Gastrocnemius medialis (tissue), 4 donors: ENCODE measurements around the gene ESRRG. TPM values are rescaled to one million over a fixed set of nuclear protein-coding genes. Genes with fewer than 3 reads are reported as not detected.
A peak's percentile ranks its signal among the peaks of the same experiment; 100 is the strongest.
"Not testable (repeated sequence)": the region's sequence is repeated elsewhere in the genome, so short reads cannot be mapped to it uniquely, and the experiment has no call there.

ENCODE experiments used
- ATAC-seq, 2 donors: fragments of 150-250 bp; one replicate each; pipeline ENCODE4 v1.9.1; 2016
- DNase-seq, 2 donors: peaks; one replicate each; pipeline ENCODE4 v3.0.0-alpha.2; 2019
- H3K27ac ChIP-seq, 4 donors: fragments of 200-600 bp; sonication (generic); 1 replicate in 1 of 4; 2 replicates in 3 of 4; pipeline ENCODE4 v1.5.1; 2016 to 2018; ENCODE audit warnings: mild to moderate bottlenecking in 2 of 4, moderate library complexity in 1 of 4
- H3K27me3 ChIP-seq, 3 donors: fragments of 200-600 bp; sonication (generic) in 2 of 3; 1 replicate in 1 of 3; 2 replicates in 2 of 3; pipeline versions ENCODE4 v1.5.1 to v1.6.0; 2016 to 2019; ENCODE audit warnings: mild to moderate bottlenecking in 1 of 3, moderate library complexity in 1 of 3
- H3K36me3 ChIP-seq, 2 donors: fragments of 200-600 bp; sonication (generic) in 1 of 2; one replicate each; pipeline ENCODE4 v1.5.1; 2017 to 2018
- H3K4me1 ChIP-seq, 2 donors: fragments of 200-600 bp; sonication (generic) in 1 of 2; one replicate each; pipeline ENCODE4 v1.5.1; 2016 to 2017; ENCODE audit warnings: mild to moderate bottlenecking in 2 of 2
- H3K4me3 ChIP-seq, 4 donors: fragments of 200-600 bp; sonication (generic) in 3 of 4; 1 replicate in 1 of 4; 2 replicates in 3 of 4; pipeline ENCODE4 v1.5.1; 2016 to 2019; ENCODE audit warnings: mild to moderate bottlenecking in 2 of 4
- H3K9me3 ChIP-seq, 3 donors: fragments of 200-600 bp; sonication (generic) in 2 of 3; 1 replicate in 1 of 3; 2 replicates in 2 of 3; pipeline ENCODE4 v1.5.1; 2016 to 2019
- POLR2A ChIP-seq, 2 donors: fragments of 450-650 bp; IDR thresholded peaks; one replicate each; pipeline ENCODE4 v1.6.1; 2017; ENCODE audit warnings: antibody characterized with exemption in 2 of 2, mild to moderate bottlenecking in 2 of 2, moderate library complexity in 2 of 2
- in situ Hi-C, 4 donors: fragments of 200-750 bp; cut with MboI; loops; one replicate each; pipeline versions ENCODE4 v1.15.0 to v1.8.0; 2017; ENCODE audit warnings: low sequenced_read_pairs in 4 of 4
- intact Hi-C: fragments of 100-400 bp; cut with DNase I; formaldehyde crosslinking; loops from one replicate; pipeline ENCODE4 v1.15.1; 2023; ENCODE audit warnings: low total_unique reads
- total RNA-seq, 4 donors: library from RNA; depleted of rRNA; stranded (reverse); fragments of >200 nt; gene quantifications; one replicate each; pipeline versions ENCODE4 v1.1.0 to v1.2.3, GENCODE V29; 2016
- TF ChIP-seq, protein P1 (sequence below), 5 experiments: fragments of 450-650 bp in 3 of 5; fragments of 200-600 bp in 2 of 5; sonication (generic) in 2 of 5; IDR thresholded peaks in 4 of 5; conservative IDR thresholded peaks in 1 of 5; 1 replicate in 4 of 5; 2 replicates in 1 of 5; pipeline ENCODE4 v1.5.1; 2016 to 2019; ENCODE audit warnings: antibody characterized with exemption in 5 of 5, mild to moderate bottlenecking in 3 of 5, moderate library complexity in 3 of 5

The ESRRG gene
- total RNA-seq, 4 donors from 2014 or later, result 1.8 to 18.7 (median 2.4) TPM

DNA sequence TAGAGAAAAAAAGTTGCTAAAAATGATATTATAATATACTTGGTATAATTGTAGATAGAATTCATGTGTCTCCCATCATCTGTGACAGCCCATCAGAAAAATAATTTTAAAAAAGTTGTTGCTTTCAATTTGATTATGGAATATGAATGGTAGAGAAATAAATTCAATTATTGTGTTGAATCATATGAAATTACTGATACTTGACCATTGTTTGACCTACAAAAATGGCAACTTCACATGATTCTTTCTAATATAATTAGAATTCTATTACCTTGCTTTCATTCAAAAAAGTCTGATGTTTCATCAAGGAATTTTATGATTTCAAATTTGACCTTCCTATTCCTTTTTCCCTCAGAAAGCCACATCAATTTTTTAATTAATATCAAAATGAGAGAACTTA, 11.5 kb downstream of the ESRRG start:
- intact Hi-C loops, result no loop called here
- H3K27me3 ChIP-seq, result no peaks in the 10 kb centered on the region
- in situ Hi-C loops, result no loop called here
- peaks cover 0 to 4% of the 10 kb centered on the region in 2 donors for H3K4me1 ChIP-seq
- no peak for TF ChIP-seq POLR2A (IDR thresholded peaks at IDR 0.05)
- TF ChIP-seq, protein P1, sequence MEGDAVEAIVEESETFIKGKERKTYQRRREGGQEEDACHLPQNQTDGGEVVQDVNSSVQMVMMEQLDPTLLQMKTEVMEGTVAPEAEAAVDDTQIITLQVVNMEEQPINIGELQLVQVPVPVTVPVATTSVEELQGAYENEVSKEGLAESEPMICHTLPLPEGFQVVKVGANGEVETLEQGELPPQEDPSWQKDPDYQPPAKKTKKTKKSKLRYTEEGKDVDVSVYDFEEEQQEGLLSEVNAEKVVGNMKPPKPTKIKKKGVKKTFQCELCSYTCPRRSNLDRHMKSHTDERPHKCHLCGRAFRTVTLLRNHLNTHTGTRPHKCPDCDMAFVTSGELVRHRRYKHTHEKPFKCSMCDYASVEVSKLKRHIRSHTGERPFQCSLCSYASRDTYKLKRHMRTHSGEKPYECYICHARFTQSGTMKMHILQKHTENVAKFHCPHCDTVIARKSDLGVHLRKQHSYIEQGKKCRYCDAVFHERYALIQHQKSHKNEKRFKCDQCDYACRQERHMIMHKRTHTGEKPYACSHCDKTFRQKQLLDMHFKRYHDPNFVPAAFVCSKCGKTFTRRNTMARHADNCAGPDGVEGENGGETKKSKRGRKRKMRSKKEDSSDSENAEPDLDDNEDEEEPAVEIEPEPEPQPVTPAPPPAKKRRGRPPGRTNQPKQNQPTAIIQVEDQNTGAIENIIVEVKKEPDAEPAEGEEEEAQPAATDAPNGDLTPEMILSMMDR (IDR thresholded peaks at IDR 0.05 in 4 of 5, conservative IDR thresholded peaks at IDR 0.05 in 1 of 5), result no peak
- H3K4me3 ChIP-seq, result no peak overlapping the region
- no peak for ATAC-seq
- DNase-seq, result no peak
- no peaks in the 10 kb centered on the region for H3K36me3 ChIP-seq
- H3K9me3 ChIP-seq, result no peaks in the 10 kb centered on the region
- no peak overlapping the region for H3K27ac ChIP-seq

DNA sequence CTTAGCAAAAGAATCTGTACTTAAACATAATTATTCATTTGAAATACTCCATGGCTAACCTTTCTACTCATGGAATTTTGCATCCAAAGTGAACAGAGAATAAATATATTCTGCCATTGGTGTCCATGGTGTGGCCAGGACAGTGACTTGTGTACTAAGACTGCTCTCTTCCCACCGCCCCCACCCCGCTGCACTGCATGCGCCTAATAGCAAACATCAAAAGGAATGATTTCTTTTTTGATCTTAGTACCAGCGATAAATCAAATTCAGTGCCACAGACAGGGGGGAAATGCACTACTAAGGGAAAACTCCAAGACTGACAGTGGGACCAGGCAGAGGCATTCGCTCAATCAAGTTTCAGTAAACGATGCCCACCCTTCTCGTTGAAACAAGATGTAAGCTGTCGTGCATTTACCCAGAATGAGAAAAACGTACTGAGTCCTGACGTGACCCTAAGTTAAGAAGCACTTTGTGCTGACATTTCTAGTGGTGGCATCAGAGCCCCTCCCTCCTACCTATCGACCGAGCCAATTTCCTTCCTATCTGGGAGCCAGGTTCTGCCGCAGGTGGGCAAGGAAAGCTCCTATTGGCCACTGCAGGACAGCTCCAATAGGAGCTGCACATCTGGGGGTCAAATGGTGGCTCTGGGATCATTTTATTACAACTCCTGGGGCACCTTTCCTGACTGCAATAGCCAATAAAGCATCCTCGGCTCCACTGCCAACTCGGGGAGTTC, 12.5 kb downstream of the ESRRG start:
- no peak for TF ChIP-seq POLR2A (IDR thresholded peaks at IDR 0.05)
- TF ChIP-seq, protein P1 (IDR thresholded peaks at IDR 0.05 in 4 of 5, conservative IDR thresholded peaks at IDR 0.05 in 1 of 5), result no peak
- no peak overlapping the region for H3K4me3 ChIP-seq
- no peak for DNase-seq
- in situ Hi-C loops, result no loop called here
- intact Hi-C loops, result no loop called here
- ATAC-seq, result no peak
- H3K4me1 ChIP-seq, result peaks cover 0 to 4% of the 10 kb centered on the region in 2 donors
- no peaks in the 10 kb centered on the region for H3K27me3 ChIP-seq
- no peaks in the 10 kb centered on the region for H3K9me3 ChIP-seq
- no peaks in the 10 kb centered on the region for H3K36me3 ChIP-seq
- no peak overlapping the region for H3K27ac ChIP-seq

DNA sequence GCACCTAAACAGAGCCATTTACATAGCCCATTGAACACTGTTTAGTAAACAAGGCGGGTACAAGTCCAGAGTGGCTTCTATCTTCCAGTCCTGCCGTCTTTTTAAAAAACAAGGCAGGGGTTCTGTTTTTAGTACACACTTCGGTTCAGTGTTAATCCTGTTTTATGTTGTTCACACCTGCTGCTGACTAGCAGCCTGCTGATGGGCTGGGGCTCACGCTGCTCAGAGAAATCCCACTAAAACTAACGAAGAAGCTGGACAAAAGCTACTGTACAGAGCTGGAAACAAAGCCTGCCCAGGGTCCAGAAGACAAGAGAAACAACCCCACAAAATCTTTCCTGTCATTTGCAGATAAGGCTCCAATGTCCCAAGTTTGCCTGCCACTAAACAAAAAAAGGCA, 13.2 kb downstream of the ESRRG start:
- no peak for TF ChIP-seq POLR2A (IDR thresholded peaks at IDR 0.05)
- TF ChIP-seq, protein P1 (IDR thresholded peaks at IDR 0.05 in 4 of 5, conservative IDR thresholded peaks at IDR 0.05 in 1 of 5), result no peak
- no peak overlapping the region for H3K27ac ChIP-seq
- no peaks in the 10 kb centered on the region for H3K9me3 ChIP-seq
- H3K4me1 ChIP-seq, result peaks cover 0 to 4% of the 10 kb centered on the region in 2 donors
- H3K36me3 ChIP-seq, result no peaks in the 10 kb centered on the region
- no peaks in the 10 kb centered on the region for H3K27me3 ChIP-seq
- in situ Hi-C loops (no loop called here), intact Hi-C loops (no loop called here)
- H3K4me3 ChIP-seq, result no peak overlapping the region
- DNase-seq (no peak), ATAC-seq (no peak)

DNA sequence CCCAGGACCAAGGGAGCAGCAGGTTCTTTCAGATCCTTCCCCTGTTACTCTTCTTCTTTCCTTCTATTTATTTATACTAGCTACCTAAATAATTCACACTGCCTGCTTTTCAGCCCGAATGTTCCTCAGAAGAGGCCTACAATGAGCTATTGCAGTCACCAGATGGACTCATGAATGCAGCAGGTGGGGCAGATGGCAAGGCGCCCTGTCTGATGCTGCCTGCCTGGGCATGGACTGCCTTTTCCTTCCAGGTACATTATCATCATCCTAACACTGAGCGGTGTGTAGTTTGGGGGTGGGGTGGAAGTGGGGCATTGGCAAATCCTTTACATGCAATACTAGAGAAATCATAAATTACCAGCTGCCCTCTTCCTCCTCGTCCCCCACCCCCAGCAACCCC, 17.6 kb downstream of the ESRRG start:
- H3K9me3 ChIP-seq, result no peaks in the 10 kb centered on the region
- in situ Hi-C loops, result no loop called here

DNA sequence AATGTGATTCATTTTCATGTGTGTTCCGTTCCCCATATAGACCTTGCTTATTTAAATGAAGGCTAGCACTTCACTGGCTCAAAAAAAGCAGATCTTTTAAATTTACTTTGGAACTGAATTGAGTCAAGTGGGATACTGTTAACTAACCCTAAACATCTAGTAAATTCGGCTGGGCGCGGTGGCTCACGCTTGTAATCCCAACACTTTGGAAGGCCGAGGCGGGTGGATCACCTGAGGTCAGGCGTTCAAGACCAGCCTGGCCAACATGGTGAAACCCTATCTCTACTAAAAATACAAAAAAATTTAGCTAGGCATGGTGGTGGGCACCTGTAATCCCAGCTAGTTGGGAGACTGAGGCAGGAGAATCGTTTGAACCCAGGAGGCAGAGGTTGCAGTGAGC, 19.2 kb downstream of the ESRRG start:
- DNase-seq, in situ Hi-C loops: not testable (repeated sequence)

More for the DNA sequence above, 17.6 kb downstream of the ESRRG start:
- Histone ChIP-seq H3K27ac (no peak overlapping the region), H3K4me3 (no peak overlapping the region), H3K36me3 (no peaks in the 10 kb centered on the region), H3K27me3 (no peaks in the 10 kb centered on the region), H3K4me1 (peaks cover 0 to 4% of the 10 kb centered on the region in 2 donors)
- DNase-seq (peak in 1 of 2 donors; percentile 20), ATAC-seq (no peak)
- intact Hi-C loops, result no loop called here
- TF ChIP-seq, protein P1 (IDR thresholded peaks at IDR 0.05 in 4 of 5, conservative IDR thresholded peaks at IDR 0.05 in 1 of 5), result no peak
- TF ChIP-seq POLR2A (IDR thresholded peaks at IDR 0.05), result no peak

More for the DNA sequence above, 19.2 kb downstream of the ESRRG start:
- H3K4me1 ChIP-seq, H3K4me3 ChIP-seq, H3K36me3 ChIP-seq, H3K9me3 ChIP-seq, H3K27me3 ChIP-seq, H3K27ac ChIP-seq, ATAC-seq, intact Hi-C loops: not testable (repeated sequence)
